Left ventricle myocardium inferior (tissue), 1 donor: ENCODE data around the gene LRRC8E. TPM values are rescaled to one million over a fixed set of nuclear protein-coding genes. Genes with fewer than 3 reads are reported as not detected.

ENCODE experiments used
- DNase-seq: peaks from one replicate; pipeline ENCODE4 v3.0.0-alpha.2; 2020
- H3K27ac ChIP-seq: fragments of 200-600 bp; replicated peaks from 2 replicates; pipeline ENCODE4 v1.8.0; 2021
- H3K27me3 ChIP-seq: fragments of 200-600 bp; 2 replicates; pipeline ENCODE4 v1.8.0; 2021; ENCODE audit warnings: low read depth
- H3K36me3 ChIP-seq: fragments of 200-600 bp; 2 replicates; pipeline ENCODE4 v1.8.0; 2021
- H3K4me1 ChIP-seq: fragments of 200-600 bp; 2 replicates; pipeline ENCODE4 v1.8.0; 2021
- H3K4me3 ChIP-seq: fragments of 200-600 bp; 2 replicates; pipeline ENCODE4 v1.8.0; 2021; ENCODE audit warnings: mild to moderate bottlenecking, moderate library complexity
- H3K9me3 ChIP-seq: fragments of 200-600 bp; replicated peaks from 2 replicates; pipeline ENCODE4 v1.8.0; 2021
- intact Hi-C: fragments of 100-400 bp; cut with micrococcal nuclease; formaldehyde crosslinking; loops from one replicate; pipeline ENCODE4 v1.11.0; 2022
- total RNA-seq: library from RNA; stranded (reverse); fragmentation: NEBNext Ultra II Directional; extraction: Animal tissue kit (Norgen Biotek cat#: 25700); gene quantifications from one replicate; pipeline ENCODE4 v1.2.1, GENCODE V29; 2021
- TF ChIP-seq, protein P1 (sequence below): fragments of 200-600 bp; IDR thresholded peaks from 2 replicates; pipeline ENCODE4 v1.8.0; 2021; ENCODE audit warnings: antibody characterized with exemption, mild to moderate bottlenecking, borderline replicate concordance
- donor health status: DM: no; HTN: yes; CAD: no; lungs with severe emphysema.

Gene LRRC8E
- total RNA-seq, 1 donor from 2014 or later: 0.44 TPM

DNA sequence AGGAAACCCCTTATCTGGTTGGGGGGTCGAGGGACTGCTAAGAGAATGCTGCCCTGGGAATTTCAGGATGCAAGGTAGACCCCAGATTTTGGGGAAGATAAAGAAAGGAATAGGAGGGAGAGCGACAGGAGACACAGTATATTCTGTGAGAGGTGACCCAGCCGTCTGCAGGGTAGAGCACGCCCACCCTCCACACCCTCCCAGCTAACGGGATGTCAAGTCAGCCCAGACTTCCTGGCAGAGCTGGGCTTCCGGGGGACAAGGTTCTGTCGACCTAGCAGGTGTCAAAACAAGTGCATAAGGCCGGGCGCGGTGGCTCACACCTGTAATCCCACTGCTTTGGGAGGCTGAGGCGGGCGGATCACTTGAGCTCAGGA lies 13.4 kb upstream of the LRRC8E start:
- peaks cover 30% of the 10 kb centered on the region for H3K4me1 ChIP-seq
- no peaks in the 10 kb centered on the region for H3K9me3 ChIP-seq
- peaks cover 51% of the 10 kb centered on the region for H3K27me3 ChIP-seq
- intact Hi-C loops: no loop called here
- TF ChIP-seq, protein P1, sequence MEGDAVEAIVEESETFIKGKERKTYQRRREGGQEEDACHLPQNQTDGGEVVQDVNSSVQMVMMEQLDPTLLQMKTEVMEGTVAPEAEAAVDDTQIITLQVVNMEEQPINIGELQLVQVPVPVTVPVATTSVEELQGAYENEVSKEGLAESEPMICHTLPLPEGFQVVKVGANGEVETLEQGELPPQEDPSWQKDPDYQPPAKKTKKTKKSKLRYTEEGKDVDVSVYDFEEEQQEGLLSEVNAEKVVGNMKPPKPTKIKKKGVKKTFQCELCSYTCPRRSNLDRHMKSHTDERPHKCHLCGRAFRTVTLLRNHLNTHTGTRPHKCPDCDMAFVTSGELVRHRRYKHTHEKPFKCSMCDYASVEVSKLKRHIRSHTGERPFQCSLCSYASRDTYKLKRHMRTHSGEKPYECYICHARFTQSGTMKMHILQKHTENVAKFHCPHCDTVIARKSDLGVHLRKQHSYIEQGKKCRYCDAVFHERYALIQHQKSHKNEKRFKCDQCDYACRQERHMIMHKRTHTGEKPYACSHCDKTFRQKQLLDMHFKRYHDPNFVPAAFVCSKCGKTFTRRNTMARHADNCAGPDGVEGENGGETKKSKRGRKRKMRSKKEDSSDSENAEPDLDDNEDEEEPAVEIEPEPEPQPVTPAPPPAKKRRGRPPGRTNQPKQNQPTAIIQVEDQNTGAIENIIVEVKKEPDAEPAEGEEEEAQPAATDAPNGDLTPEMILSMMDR: no peak
- H3K4me3 ChIP-seq: peak overlapping the region; percentile 59
- no peaks in the 10 kb centered on the region for H3K36me3 ChIP-seq
- DNase-seq: no peak
- H3K27ac ChIP-seq: no peak overlapping the region

DNA sequence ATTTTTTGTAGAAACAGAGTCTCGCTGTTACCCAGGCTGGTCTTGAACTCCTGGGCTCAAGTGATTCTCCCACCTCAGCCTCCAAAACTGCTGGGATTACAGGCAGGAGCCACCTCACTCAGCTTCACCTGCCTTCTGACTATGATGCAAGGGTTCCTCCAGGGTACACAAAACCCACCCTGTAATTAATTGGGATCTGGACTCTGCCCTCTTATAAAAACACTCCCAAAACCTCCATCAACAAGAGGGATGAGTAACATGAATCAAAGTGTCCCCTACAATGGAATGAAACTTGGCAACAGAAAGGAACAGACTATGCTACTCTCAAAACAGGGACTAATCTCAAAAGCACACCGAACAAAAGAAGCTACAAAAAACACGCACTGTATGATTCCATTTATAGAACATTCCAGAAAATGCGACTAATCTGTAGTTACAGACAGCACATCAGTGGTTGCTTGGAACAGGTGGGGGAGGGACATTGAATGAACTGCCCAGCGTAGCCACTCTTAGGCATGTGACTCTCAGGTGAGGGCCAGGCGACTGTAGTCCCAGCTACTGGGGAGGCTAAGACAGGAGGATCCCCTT lies 11.0 kb upstream of the LRRC8E start:
- Histone ChIP-seq H3K27me3 (peaks cover 47% of the 10 kb centered on the region), H3K4me3 (no peak overlapping the region), H3K9me3 (peaks cover 3% of the 10 kb centered on the region), H3K27ac (no peak overlapping the region), H3K4me1 (peaks cover 16% of the 10 kb centered on the region), H3K36me3 (no peaks in the 10 kb centered on the region)
- TF ChIP-seq, protein P1: no peak
- intact Hi-C loops: no loop called here
- no peak for DNase-seq

DNA sequence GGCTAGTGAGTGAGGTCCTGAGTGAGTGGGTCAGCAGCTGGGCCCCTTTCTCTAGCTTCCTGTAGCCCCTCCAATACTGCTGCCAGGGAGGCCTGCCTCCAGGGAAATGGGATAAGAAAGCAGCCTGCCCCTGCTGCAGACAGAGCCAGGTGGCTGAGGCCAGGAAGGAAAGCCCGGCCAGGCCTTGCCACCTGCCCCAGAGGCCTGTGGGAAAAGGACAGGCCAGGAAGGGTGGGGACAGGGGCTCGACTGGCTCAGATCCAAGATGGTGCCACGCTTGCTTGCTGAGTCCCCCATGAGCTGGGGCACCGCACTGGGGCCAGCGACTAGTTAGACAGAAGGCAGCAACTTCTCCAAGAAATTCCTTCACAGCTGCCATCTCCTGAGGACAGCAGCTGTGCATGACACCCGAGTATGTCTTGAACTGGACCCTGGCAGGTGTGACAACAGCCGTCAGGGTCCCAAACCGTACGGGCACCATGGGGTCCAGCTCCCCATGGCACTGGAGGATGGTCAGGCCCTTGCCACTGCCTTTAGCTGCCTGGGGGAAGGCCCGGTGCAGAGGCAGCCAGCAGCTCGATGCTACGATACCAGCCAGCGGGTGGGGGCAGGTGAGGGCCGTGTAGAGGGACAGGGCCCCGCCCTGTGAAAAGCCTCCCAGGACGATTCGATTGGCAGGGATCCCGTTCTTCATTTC lies 9.1 kb upstream of the LRRC8E start:
- no peak for DNase-seq
- Histone ChIP-seq H3K9me3 (peaks cover 3% of the 10 kb centered on the region), H3K36me3 (no peaks in the 10 kb centered on the region), H3K27ac (no peak overlapping the region), H3K4me3 (no peak overlapping the region), H3K27me3 (peaks cover 28% of the 10 kb centered on the region), H3K4me1 (peaks cover 5% of the 10 kb centered on the region)
- intact Hi-C loops: no loop called here
- TF ChIP-seq, protein P1: no peak

DNA sequence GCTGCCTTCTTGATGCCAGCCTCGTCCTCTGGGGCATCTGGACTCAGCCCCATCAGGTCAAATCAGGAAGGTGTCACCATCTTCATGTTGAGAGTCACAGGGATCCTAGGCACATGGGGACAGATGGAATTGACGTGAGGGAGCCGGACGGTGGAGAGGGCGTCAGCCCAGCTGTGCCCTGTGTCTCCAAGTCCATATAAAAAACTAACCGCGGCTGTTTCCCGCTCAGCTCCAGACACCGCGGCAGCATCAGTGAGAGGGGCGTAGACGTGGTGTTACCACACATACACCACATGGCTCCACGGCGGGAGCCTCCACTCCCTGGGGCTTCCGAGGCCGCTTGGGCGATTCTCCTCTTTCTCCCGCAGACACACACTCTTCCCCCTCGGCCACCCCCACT lies 8.5 kb upstream of the LRRC8E start:
- no peak overlapping the region for H3K27ac ChIP-seq
- intact Hi-C loops: no loop called here
- no peaks in the 10 kb centered on the region for H3K36me3 ChIP-seq
- DNase-seq: no peak
- peaks cover 22% of the 10 kb centered on the region for H3K27me3 ChIP-seq
- peaks cover 3% of the 10 kb centered on the region for H3K9me3 ChIP-seq
- no peaks in the 10 kb centered on the region for H3K4me1 ChIP-seq
- H3K4me3 ChIP-seq: no peak overlapping the region
- TF ChIP-seq, protein P1: no peak

DNA sequence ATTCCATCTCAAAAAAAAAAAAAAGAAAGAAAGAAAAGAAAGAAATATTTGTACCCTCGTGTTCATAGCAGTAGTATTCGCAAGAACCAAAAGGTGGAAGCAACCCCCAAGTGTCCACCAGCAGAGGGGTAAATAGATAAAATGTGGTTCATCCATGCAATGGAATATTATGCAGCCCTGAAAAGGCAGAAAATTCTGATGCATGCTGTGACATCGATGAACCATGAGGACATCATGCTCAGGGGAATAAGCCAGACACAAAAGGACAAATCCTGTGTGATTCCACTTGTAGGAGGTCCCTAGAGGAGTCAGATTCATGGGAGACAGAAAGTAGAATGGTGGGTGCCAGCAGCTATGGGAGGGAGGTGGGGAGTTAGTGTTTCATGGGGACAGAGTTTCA lies 6.4 kb upstream of the LRRC8E start:
- no peak for DNase-seq
- TF ChIP-seq, protein P1: no peak
- H3K27me3 ChIP-seq: peaks cover 8% of the 10 kb centered on the region
- H3K27ac ChIP-seq: no peak overlapping the region
- intact Hi-C loops: no loop called here
- H3K4me1 ChIP-seq: no peaks in the 10 kb centered on the region
- H3K9me3 ChIP-seq: peaks cover 3% of the 10 kb centered on the region
- no peaks in the 10 kb centered on the region for H3K36me3 ChIP-seq
- no peak overlapping the region for H3K4me3 ChIP-seq
